ENCODE results near the gene WHRN.

Gene WHRN

DNA sequence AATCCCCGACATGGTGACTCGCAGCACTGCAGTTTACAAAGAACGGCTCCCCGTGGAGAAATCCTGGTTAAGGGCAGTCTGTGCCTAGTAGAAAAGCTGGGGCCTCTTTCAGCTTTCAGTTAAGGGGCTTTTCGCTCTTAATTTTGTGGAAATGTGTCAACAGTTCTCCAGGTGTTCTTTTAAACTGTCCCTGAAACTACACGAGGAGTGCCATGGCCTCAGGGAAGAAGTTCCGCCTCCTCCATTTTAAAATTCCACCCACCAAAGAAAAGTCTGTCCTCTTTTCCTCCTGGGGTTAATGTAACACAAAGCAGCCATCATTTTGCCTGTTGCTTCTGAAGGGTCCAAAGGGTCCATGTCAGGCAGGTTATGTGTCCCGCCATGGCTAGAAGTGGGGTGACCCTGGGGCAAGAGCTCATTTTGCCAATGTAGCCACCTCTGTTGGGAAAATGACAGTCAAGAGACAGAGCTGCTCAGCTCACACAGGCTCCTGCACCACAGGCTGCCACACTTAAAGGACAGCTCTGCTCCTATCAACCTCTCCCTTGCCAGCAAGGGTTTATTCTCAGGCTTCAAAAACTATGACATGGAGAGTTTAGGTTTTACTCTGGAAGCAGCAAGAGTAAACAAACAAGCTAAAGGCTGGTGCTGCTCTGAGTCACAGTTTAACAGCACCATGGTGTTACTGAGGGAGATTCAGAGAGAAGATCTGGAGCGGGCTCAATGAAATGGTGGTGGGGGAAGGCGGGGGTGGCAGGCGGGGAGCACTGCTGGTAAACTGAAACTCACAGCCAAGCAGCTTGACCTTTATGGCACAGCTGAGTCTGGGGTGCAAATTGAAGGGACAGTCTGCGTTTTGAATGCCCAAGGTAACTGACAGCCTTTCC lies 3.2 kb downstream of the WHRN start:
- Histone ChIP-seq H3K4me1 (ENCODE audit: control insufficient read depth, insufficient read depth, low read length, poor library complexity, severe bottlenecking) (peaks cover 21% of the 10 kb centered on the region), H3K9me3 (ENCODE audit: control insufficient read depth, low read length) (no peaks in the 10 kb centered on the region), H3K36me3 (ENCODE audit: control insufficient read depth, insufficient read depth, low read length) (no peaks in the 10 kb centered on the region), H3K4me3 (ENCODE audit: extremely low read depth, insufficient read depth, low read length, poor library complexity, severe bottlenecking) (peak overlapping the region; percentile 18), H3K27ac (ENCODE audit: low read depth, low read length, severe bottlenecking) (peak overlapping the region; percentile 93)
- 18% methylated on average over 6 to 10 of the region's 12 CpGs for WGBS, 2 experiments (ENCODE audit: insufficient coverage in 2 of 2)

DNA sequence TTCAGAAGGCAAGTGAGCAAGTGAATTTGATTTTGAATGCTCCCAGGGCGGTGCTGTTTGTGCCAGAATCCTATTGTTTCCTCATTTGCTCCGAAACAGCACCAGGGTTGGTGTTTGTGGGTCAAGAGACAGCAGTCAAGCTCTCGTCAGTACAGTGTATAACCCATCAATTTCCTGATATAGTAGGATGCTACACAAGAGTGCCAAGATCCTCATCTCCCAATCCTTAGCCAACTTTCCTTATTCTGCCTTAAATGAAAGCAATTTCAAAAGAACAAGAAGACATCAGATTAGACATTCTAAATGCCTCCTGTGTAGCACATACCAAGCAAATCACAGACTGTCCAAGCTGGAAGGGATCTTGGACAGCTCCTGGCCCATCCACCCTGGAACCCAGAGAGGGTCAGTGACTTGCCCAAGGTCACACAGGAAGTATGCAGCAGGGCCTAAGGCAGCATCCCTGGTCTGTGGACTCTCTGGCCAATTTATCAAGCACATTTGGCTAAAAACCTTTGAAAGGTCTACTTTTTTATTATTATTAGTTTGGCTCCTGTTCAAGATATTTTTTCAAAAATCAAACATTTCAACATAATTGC lies 4.5 kb downstream of the WHRN start:
- Histone ChIP-seq H3K36me3 (ENCODE audit: control insufficient read depth, insufficient read depth, low read length) (no peaks in the 10 kb centered on the region), H3K4me1 (ENCODE audit: control insufficient read depth, insufficient read depth, low read length, poor library complexity, severe bottlenecking) (peaks cover 21% of the 10 kb centered on the region), H3K4me3 (ENCODE audit: extremely low read depth, insufficient read depth, low read length, poor library complexity, severe bottlenecking) (no peak overlapping the region), H3K9me3 (ENCODE audit: control insufficient read depth, low read length) (no peaks in the 10 kb centered on the region), H3K27ac (ENCODE audit: low read depth, low read length, severe bottlenecking) (no peak overlapping the region)
- 100% methylated on average over 1 of the region's 3 CpGs for WGBS, 2 experiments (ENCODE audit: insufficient coverage in 2 of 2)

DNA sequence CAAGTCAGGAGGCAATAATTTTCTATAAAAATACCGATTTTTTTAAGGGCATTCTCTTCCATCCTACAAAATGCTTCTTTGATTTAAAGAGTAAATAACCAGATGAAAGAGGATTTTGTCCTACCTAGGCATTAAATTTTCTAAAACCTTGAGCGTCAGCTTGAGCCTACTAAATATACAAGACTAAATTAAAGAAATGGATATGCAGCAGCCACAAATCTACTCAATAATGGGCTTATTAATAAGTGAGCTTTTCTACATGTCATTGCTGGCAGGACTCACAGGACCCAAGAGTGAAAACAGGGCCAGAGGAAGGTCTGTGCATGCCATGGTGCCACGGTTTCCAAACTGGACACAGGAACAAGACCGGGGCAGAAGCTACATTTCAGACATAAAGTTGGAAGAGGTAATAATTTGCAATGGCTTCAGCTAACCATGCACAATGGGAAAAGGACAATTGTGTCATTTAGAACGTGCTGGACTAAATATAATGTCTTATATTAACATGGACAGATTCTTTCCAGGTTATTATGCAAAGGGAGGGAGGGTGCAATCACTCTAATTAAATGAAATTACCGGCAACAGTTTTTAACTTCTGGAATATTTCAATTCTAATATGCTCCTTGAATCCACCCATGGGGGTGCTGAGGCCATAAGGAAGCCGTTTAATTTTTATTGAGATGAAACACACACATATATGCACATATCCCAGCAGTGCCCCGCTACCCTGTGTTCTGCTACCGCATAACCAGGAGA lies 5.2 kb downstream of the WHRN start:
- Histone ChIP-seq H3K4me3 (ENCODE audit: extremely low read depth, insufficient read depth, low read length, poor library complexity, severe bottlenecking) (no peak overlapping the region), H3K4me1 (ENCODE audit: control insufficient read depth, insufficient read depth, low read length, poor library complexity, severe bottlenecking) (peaks cover 21% of the 10 kb centered on the region), H3K27ac (ENCODE audit: low read depth, low read length, severe bottlenecking) (no peak overlapping the region), H3K9me3 (ENCODE audit: control insufficient read depth, low read length) (no peaks in the 10 kb centered on the region), H3K36me3 (ENCODE audit: control insufficient read depth, insufficient read depth, low read length) (no peaks in the 10 kb centered on the region)
- 79 to 83% methylated on average over 3 of the region's 9 CpGs for WGBS, 2 experiments (ENCODE audit: insufficient coverage in 2 of 2)

DNA sequence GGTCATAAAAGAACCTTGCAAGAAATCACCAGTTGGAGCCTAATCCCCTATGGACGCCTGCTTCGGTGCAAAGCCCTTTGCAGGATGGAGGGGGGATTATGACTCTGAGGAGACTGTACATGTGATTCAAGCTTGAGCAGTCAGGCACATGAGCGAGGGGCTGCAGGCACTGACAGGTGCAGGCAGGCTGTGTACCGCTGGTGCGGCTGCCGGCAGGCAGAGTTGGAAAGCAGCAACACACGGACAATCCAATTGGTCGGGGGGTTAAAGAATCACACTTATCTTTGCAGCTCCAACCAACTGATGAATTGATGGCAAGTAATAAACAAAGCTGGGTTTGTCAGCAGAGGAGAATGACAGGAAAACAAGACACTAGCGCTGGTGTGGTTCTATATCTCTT lies 5.7 kb downstream of the WHRN start:
- 93 to 95% methylated on average over 3 to 6 of the region's 9 CpGs for WGBS, 2 experiments (ENCODE audit: insufficient coverage in 2 of 2)
- peaks cover 21% of the 10 kb centered on the region for H3K4me1 ChIP-seq (ENCODE audit: control insufficient read depth, insufficient read depth, low read length, poor library complexity, severe bottlenecking)
- no peak overlapping the region for H3K27ac ChIP-seq (ENCODE audit: low read depth, low read length, severe bottlenecking)
- H3K4me3 ChIP-seq (ENCODE audit: extremely low read depth, insufficient read depth, low read length, poor library complexity, severe bottlenecking) = no peak overlapping the region
- no peaks in the 10 kb centered on the region for H3K9me3 ChIP-seq (ENCODE audit: control insufficient read depth, low read length)
- no peaks in the 10 kb centered on the region for H3K36me3 ChIP-seq (ENCODE audit: control insufficient read depth, insufficient read depth, low read length)

DNA sequence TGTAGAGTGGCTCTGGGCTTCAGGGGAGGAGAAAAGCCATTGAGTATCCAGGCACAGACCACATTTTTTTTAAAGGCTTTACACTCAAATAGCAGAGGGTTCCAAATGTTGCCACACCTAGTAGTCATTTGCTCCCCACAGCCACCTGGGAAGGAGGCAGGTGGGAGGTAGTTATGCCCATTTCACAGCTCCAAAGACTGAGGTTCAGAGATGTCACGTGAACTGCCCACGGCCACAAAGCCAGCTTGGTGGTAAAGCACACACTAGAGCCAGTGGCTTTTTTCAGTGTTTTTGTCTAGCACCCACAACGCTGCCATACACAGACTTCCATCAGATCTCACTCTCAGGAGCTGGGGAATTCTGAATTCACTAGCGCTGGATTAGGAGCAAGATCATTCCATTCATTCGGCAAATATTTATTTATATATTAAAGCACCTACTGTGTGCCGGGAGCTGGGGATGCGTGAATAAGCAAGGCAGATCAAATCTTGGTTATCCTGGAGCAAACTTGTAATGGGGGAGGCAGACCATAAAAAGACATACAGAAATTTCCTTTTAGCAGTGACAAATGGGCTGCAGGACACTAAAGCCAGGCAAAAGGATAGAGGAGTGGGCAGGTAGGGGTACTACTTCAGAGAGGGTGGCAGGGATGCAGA lies 7.4 kb downstream of the WHRN start:
- Histone ChIP-seq H3K4me1 (ENCODE audit: control insufficient read depth, insufficient read depth, low read length, poor library complexity, severe bottlenecking) (peaks cover 12% of the 10 kb centered on the region), H3K4me3 (ENCODE audit: extremely low read depth, insufficient read depth, low read length, poor library complexity, severe bottlenecking) (no peak overlapping the region)
- 87 to 94% methylated on average over 2 to 5 of the region's 7 CpGs for WGBS, 2 experiments (ENCODE audit: insufficient coverage in 2 of 2)

DNA sequence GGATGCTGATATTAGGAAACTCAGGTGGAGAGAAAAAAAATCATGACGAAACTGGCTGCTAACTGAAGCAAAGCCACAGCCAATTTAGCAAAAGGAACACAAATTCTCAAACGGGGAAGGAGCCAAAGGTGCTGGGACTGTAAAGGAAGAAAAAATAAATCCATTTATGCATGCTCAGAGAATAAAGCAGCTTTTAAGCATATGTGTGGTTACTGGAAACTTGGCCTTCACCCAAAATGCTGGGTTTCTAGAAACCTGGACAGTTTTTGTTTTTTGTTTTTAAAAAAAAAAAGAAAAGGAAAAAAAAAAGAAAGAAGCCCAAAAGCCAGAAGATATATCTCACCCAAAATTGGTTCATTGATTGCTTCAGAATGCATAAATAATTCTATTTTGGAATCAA lies 8.0 kb downstream of the WHRN start:
- WGBS, 2 experiments (ENCODE audit: insufficient coverage in 2 of 2) = 100% methylated on average over 1 of the region's 2 CpGs; no CpG with 5 or more reads in 1 of the 2 experiments
- no peak overlapping the region for H3K4me3 ChIP-seq (ENCODE audit: extremely low read depth, insufficient read depth, low read length, poor library complexity, severe bottlenecking)
- no peaks in the 10 kb centered on the region for H3K36me3 ChIP-seq (ENCODE audit: control insufficient read depth, insufficient read depth, low read length)
- H3K9me3 ChIP-seq (ENCODE audit: control insufficient read depth, low read length) = no peaks in the 10 kb centered on the region
- H3K27ac ChIP-seq (ENCODE audit: low read depth, low read length, severe bottlenecking) = no peak overlapping the region
- H3K4me1 ChIP-seq (ENCODE audit: control insufficient read depth, insufficient read depth, low read length, poor library complexity, severe bottlenecking) = peaks cover 8% of the 10 kb centered on the region

More for the DNA sequence above, 7.4 kb downstream of the WHRN start:
- H3K9me3 ChIP-seq (ENCODE audit: control insufficient read depth, low read length) = no peaks in the 10 kb centered on the region
- no peak overlapping the region for H3K27ac ChIP-seq (ENCODE audit: low read depth, low read length, severe bottlenecking)
- H3K36me3 ChIP-seq (ENCODE audit: control insufficient read depth, insufficient read depth, low read length) = no peaks in the 10 kb centered on the region

DNA sequence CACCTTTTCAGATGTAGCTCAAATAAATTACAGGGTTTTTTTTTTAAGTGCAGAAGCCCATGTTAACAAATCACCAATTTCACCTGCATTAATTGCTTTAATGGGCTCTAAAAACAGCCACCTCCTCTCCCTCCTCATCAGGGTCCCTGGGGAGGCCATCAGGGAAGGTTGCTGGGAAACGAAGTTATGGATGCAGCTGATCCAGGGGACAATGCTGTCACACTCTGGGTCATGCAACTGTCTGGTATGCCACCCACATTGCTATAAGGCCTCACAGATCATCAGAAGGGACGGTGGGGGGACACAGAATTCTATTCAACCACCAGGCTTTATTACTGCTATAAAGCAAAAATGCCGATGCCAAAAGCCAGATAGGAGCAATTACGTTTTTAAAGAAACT lies 9.3 kb downstream of the WHRN start:
- Histone ChIP-seq H3K9me3 (ENCODE audit: control insufficient read depth, low read length) (no peaks in the 10 kb centered on the region), H3K4me1 (ENCODE audit: control insufficient read depth, insufficient read depth, low read length, poor library complexity, severe bottlenecking) (peaks cover 4% of the 10 kb centered on the region), H3K4me3 (ENCODE audit: extremely low read depth, insufficient read depth, low read length, poor library complexity, severe bottlenecking) (no peak overlapping the region), H3K27ac (ENCODE audit: low read depth, low read length, severe bottlenecking) (no peak overlapping the region), H3K36me3 (ENCODE audit: control insufficient read depth, insufficient read depth, low read length) (no peaks in the 10 kb centered on the region)
- 69% methylated on average over 2 of the region's 4 CpGs; no CpG with 5 or more reads in 1 of the 2 experiments for WGBS, 2 experiments (ENCODE audit: insufficient coverage in 2 of 2)

DNA sequence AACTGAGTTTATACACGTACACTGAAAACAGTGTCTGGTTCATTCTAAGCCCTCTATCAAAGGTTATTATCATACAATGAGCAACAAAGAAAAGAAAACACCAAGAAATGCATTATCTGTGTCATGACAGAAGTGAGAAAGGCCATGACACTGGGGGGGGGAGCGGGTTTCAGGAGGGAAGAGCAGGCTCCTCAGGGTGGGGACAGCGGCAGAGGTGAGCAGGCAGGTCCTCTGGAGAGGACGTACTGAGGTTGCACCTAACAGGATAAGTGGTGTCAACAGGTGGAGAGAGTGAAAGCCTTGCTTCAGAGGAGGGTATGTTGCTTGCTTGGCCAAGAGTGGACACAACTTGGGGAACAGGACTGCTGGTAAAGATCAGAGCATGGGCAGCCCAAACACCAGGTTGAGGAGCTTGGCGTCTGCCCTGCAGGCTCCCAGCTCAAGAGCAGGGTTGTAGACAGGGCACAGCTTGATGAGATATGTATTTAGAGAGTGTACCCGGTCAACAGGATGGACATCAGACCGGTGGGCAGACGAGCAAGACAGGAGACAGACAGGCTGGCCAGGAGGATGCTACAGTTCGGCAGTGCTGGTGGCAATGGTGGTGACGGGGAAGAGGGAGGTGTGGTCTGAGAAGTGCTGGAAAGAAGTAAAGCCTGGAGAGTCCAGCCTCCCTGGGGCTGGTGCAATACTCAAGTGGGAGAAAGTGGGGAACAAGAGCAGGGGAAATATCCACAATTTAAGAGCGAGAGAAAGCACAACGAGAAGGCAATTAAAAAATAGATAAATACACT lies 10.3 kb downstream of the WHRN start:
- Histone ChIP-seq H3K4me1 (ENCODE audit: control insufficient read depth, insufficient read depth, low read length, poor library complexity, severe bottlenecking) (peaks cover 4% of the 10 kb centered on the region), H3K36me3 (ENCODE audit: control insufficient read depth, insufficient read depth, low read length) (no peaks in the 10 kb centered on the region), H3K27ac (ENCODE audit: low read depth, low read length, severe bottlenecking) (no peak overlapping the region), H3K4me3 (ENCODE audit: extremely low read depth, insufficient read depth, low read length, poor library complexity, severe bottlenecking) (no peak overlapping the region), H3K9me3 (ENCODE audit: control insufficient read depth, low read length) (no peaks in the 10 kb centered on the region)
- WGBS, 2 experiments (ENCODE audit: insufficient coverage in 2 of 2) = 81 to 83% methylated on average over 9 of the region's 12 CpGs

DNA sequence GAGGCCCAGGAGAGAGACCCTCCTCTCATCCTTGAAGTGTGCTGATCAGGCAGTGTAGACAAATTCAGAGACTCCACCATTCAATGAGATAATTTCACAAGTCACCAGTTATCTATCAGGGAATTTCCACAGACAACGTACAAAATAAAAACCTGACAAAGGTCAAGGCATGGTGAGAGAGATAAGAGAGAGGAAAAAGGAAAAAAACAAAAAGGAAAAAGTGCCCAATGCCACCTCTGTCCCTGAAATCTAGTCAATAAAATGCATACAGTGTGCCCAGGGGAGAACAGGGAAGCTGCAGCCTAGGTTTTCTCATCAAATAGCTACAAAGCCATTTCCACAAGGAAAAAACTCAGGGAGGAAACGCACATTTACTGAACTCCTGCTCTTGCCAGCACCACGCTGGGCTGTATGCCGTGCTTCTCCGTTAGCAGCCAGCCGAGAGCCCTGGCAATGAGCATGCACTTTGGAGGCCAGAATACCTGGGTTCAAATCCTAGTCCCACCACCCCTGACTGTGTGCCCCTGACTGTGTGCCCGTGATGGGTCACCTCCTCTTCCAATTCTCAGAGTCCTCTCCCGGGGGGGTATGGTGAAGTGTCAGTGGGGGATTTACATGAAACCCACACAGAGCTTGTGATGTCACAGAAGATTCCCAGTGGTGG lies 11.6 kb downstream of the WHRN start:
- no peak overlapping the region for H3K4me3 ChIP-seq (ENCODE audit: extremely low read depth, insufficient read depth, low read length, poor library complexity, severe bottlenecking)
- 95 to 96% methylated on average over 4 to 5 of the region's 8 CpGs for WGBS, 2 experiments (ENCODE audit: insufficient coverage in 2 of 2)
- no peak overlapping the region for H3K27ac ChIP-seq (ENCODE audit: low read depth, low read length, severe bottlenecking)
- H3K36me3 ChIP-seq (ENCODE audit: control insufficient read depth, insufficient read depth, low read length) = no peaks in the 10 kb centered on the region
- no peaks in the 10 kb centered on the region for H3K9me3 ChIP-seq (ENCODE audit: control insufficient read depth, low read length)
- H3K4me1 ChIP-seq (ENCODE audit: control insufficient read depth, insufficient read depth, low read length, poor library complexity, severe bottlenecking) = no peaks in the 10 kb centered on the region

Measured in mesodermal cell (in vitro differentiated cells).